Measurements from ENCODE around the gene SEC31A.

DNA sequence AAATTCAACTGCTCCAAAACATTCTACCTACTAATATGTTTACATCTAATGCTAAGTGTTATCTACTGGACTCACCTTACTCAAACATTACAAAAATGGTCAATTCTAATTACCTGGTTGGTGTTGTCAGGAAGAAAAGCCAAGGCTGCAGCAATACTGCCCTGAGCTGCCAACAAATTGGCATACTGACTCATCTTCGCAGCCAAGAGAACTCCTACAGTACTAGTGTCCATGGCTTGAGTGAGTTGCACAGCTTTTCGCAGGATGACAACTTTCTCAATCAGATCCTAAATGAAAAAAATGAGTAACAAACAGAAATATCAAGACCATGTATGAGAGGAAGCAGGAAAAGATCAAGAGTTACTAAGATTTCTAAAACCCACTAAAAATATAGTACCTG lies 39.6 kb downstream of the SEC31A start:
- TF ChIP-seq, protein P1, sequence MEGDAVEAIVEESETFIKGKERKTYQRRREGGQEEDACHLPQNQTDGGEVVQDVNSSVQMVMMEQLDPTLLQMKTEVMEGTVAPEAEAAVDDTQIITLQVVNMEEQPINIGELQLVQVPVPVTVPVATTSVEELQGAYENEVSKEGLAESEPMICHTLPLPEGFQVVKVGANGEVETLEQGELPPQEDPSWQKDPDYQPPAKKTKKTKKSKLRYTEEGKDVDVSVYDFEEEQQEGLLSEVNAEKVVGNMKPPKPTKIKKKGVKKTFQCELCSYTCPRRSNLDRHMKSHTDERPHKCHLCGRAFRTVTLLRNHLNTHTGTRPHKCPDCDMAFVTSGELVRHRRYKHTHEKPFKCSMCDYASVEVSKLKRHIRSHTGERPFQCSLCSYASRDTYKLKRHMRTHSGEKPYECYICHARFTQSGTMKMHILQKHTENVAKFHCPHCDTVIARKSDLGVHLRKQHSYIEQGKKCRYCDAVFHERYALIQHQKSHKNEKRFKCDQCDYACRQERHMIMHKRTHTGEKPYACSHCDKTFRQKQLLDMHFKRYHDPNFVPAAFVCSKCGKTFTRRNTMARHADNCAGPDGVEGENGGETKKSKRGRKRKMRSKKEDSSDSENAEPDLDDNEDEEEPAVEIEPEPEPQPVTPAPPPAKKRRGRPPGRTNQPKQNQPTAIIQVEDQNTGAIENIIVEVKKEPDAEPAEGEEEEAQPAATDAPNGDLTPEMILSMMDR (IDR thresholded peaks at IDR 0.05) = no peak
- TF ChIP-seq EZH2 (IDR thresholded peaks at IDR 0.05; ENCODE audit: borderline replicate concordance, insufficient read depth, low read depth, low read length, poor library complexity, severe bottlenecking) = no peak

All from B cell (primary cell).